DMS 273 treated with DMSO at 0.1 percent for 48 hours (cell line): ENCODE measurements around the gene CARS1.
"Not testable (repeated sequence)": the region's sequence is repeated elsewhere in the genome, so short reads cannot be mapped to it uniquely, and the experiment has no call there.

Source experiments
- DNase-seq: peaks from one replicate; lab custom pipeline; 2025; lab: John Stamatoyannopoulos, UW

The CARS1 gene

DNA sequence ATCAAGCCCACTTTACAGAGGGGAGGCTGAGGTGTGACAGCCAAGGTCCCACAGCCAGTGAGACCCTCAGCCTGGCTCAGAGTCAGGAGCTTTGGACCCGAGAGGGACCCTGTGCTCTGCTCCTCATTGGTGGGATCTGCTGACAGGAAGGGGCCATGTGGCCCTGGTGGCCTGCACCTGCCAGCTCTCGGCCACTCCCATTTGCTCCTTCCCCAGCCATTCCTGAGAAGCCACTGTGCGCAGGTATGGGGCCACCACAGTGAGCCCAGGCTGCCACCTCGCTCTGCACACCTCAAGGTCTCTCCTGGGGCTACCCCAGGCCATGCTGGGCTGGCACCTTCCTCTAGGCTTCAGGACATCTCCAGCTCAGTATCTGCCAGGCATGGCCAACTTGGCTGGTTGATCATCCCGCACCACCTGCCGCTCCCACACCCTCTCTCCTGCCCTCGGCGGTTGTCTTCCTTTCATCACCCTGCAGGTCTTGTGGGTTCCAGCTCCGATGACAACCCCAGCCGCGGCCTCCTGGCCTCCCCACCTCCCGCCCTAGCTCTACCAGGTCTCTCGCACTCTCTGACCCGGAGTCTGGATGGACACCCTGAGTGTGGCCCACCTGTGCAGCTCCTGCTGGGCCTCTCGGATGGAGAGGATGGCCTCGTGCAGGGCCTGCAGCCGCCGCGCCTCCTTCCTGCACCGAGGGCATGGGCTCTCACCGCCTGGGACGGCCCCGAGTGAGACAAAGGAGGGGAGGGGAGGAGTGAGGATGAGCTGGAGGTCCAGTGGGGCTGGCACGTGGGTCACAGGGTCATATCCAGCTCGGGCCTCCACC, 32.2 kb upstream of the CARS1 start:
- no peak for DNase-seq

DNA sequence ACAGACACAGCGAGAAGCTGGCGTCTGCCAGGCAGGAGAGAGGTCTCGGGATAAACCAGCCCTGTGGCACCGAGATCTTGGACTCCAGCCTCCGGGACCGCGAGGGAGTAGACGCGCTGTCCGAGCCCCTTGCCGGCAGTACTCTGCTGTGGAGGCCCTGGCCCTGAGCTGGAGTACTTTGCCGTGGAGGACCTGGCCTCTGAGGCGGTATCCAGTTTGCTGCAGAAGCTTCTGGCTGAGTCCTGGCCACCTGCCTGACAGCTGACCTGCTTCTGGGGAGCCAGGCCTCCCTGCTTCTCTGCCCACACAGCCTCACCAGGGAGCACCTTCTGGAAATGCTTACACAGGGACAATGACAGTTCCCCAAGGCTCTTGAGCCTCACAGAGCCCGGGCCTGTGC, 31.6 kb upstream of the CARS1 start:
- DNase-seq: no peak

DNA sequence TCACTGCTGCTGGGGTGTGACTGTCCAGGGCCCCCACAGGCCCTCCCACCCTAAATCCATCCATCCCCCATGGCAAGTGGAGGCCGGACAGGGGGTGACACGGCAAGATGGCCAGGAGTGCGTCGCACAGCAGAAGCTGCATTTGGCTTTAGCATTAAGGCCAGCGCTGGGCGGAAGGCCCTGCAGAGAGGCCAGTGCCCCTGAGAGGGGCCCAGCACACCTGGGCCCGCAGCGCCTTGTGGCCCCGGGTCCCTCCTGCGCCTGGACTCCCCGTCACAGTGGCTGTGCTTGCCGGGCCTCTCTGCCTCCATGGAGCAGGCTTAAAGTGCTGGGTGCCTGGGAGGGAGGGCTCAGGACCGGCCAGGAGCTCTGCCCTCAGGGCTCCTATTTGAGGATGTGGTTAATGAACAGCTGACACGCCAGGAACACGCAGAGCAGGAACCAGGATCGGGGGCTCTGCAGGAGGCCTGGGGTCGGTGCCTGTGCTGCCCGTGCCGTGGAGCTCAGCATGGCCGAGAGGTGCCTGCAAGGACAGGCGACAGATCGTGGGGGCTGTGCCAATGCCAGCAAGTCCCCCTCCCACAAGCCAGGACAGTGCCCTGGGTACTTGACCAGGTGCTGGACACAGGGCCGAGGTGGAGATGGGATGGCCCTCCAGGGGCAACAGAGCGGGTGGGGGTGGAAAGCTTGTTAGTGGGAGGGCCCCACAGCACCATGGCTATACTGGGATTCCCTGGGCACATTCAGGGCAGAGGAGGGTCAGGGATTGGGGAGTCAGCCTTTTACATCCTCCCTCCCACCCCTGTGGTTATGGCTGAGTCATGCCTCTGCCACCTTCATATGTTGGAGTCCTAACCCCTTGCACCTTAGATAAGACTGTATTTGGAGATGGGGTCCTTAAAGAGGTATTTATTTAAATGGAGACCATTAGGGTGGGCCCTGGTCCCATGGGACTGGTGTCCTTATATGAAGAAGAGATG, 30.9 kb upstream of the CARS1 start:
- DNase-seq: no peak

DNA sequence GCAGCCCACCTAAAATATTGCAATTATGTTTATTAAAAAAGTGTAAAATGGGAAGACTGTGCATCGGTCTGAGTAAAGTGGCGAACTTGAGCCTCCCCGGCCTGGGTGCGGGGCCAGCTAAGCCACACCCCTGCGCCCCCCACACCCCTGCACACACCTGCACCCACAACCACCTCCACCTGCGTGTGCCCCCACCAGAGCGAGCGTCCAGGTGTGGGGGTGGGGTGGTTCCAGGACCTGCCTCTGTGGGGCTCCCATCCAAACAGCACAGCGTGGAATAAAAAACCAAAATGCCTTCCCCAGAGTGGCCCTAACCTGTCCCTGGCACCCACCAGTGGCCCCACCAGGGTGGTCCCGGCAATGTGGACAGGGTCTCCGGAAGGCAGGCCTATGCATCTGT, 30.1 kb upstream of the CARS1 start:
- no peak for DNase-seq

DNA sequence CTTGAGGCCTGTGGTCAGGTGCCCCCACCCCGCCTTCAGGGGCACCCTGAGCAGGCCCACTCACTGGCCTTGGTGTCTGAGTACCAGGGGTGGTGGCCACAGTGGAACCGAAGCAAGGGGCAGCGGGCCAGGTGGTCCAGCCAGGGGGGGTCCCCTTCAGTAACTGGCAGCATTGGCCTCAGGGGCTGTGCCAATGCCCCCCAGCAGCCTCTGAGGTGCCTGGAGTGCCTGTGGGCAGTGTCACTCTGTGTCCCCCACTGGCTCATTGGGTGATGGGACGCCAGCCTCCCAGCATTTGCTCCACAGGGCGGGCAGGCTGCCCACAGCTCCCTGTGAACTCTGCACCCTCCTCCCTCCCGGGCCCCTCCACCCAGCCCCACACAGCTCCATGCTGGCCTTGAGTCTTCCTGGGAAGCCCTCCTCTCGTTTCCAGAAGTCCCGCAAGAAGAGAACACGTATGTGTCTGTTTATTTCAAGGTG, 29.5 kb upstream of the CARS1 start:
- DNase-seq: no peak

DNA sequence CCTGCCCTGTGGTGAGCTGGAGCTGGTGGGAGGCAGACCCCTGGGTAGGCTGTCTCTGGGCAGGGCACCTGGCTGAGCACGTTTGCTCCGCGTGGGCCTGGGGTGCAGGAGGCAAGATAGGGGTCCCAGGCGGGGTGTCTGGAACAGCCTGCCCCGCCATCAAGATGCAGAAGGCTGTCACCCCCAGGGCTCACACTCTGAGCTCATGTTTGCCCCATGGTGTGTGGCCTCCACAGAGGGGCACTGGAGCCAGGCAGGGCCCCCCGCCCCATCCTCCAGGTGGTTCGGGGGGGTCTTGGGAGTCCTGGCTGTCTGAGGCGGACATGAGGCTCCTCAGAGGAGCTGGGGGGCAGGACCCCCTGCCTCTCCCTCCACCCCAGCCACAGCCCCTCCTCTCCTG, 28.9 kb upstream of the CARS1 start:
- no peak for DNase-seq

DNA sequence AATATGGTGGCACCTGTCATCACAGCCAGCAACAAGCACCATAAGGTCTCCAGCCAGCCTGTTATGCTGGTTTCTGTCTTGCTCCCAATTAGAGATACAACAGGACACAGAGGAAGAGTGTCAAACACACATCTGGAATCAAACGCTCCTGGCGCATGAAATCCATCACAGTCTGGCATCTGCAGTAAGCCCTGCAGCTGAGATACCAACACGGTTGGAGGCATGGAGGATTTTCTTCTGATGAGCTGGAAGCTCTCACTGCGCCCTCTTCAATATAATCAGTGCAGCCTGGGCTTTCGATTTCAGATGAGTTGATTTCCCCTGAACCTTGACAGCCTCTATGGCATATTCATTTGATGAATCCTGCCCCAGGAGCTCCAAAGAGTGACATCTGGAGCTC, 27.8 kb upstream of the CARS1 start:
- DNase-seq: no peak

DNA sequence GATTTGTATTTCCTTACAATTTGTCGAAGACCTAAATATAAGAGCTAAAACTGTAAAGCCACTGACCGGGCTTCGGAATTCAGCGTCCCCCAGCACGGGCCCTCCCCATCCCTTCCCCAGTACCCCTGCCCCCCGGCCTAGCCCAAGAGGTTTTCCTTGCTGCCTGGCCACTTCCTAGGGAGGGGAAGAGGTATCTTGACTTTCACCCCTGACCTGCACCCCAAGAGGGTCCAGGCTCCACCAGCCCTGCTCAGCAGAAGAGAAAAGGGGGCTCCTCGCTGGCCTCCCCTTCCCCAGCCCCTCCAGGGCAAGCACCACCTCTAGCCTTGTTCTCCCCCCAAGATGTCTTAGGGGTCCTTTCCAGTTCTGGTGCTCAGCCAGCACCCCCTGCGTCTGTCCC, 26.1 kb upstream of the CARS1 start:
- no peak for DNase-seq

DNA sequence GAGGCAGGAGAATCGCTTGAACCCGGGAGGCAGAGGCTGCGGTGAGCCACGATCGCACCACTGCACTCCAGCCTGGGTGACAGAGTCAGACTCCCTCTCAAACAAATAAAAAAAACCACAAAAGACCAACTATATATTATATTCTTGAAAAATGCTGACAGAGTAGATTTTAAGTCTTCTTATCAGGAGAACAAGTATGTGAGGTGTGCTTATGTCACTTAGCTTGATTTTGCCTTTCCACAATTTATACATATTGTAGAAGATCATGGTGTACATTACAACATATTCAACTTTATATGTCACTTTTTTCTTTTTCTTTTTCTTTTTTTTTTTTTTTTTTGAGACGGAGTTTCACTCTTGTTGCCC, 24.1 kb upstream of the CARS1 start:
- no peak for DNase-seq

DNA sequence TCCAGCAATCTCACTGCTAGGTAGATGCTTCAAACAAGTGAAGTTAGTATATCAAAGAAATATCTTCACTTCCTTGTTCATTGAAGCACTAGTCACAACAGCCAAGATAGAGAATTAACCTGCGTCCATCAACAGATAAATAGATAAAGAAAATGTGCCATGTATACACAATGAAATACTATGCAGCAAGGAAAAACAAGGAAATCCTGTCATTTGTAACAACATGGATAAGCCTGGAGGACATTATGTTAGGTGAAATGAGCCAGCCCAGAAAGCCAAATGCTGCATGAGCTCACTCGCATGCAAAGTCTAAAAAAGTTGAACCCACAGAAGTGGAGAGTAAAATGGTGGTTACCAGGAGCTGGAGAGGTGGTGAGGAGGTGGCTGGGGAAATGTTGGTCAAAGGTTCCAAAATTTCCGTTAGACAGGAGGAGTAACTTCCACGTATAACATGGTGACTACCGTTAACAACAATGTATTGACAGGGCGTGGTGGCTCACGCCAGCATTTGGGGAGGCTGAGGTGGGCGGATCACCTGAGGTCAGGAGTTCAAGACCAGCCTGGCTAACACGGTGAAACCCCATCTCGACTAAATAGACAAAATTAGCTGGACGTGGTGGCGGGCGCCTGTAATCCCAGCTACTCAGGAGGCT, 23.6 kb upstream of the CARS1 start:
- no peak for DNase-seq

DNA sequence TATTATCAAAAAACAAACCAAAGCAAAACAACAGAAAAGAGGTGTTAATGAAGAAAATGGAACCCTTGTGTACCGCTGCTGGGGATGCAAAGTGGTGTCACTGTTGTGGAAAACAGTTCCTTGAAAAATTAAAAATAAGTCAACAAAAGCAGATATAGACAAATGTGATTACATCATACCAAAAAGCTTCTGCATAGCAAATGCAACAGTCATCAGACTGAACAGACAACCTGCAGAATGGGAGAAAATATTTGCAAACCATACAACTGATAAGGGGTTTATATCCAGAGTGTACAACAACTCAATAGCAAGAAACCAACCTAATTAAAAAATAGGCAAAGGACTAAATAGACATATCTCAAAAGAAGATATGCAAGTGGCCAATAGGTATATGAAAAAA, 22.9 kb upstream of the CARS1 start:
- DNase-seq: no peak

DNA sequence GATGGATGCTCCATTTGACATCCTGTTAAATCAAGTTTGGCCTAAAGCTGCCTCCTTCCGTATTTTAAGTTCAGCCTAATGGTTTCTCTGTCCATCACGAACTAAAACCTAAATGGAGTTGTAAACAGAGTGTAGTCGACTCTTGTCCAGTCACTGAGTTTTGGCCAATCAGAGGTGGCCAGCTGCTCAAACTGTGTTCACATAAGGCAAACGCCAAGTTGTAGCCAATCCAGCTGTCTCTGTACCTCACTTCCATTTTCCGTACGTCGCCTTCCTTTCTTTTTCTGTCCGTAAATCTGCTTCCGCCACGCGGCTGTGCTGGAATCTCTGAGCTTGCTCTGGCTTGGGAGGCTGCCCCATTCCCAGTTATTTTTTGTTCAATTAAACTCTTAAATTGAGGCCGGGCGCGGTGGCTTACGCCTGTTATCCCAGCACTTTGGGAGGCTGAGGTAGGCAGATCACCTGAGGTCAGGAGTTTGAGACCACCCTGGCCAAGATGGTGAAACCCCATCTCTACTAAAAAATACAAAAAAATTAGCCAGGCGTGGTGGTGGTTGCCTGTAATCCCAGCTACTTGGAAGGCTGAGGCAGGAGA, 20.7 kb upstream of the CARS1 start:
- DNase-seq: no peak

DNA sequence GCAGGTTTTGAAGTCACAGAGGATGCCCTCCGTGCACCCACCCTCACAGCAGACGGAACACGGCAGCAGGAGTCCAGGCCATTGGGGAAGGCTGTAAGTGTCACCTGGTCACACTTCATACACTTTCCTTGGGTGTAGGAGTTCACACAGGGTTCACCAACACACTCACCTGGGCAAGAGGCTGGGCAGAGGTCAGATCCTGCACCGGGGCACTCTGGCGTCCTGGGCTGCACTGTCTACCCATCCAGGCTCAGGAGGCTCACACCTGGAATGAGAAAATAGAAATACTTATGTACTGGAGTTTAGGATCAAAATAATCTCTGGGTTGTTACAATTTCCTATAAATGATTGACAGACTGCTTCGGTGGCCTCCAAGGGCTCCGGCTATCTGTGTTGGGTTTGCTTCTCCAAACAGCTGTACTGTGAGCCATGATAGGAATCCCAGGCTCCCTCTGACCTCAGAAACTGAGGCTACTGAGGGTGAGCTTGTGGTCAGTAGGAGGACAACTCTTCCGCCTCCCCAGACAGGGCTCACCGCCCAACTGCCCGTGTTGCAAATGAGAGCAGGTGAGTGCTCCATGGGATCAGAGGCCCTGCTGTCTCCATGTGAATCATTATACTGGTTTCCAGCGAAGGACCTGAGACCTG, 20.1 kb upstream of the CARS1 start:
- DNase-seq: no peak

DNA sequence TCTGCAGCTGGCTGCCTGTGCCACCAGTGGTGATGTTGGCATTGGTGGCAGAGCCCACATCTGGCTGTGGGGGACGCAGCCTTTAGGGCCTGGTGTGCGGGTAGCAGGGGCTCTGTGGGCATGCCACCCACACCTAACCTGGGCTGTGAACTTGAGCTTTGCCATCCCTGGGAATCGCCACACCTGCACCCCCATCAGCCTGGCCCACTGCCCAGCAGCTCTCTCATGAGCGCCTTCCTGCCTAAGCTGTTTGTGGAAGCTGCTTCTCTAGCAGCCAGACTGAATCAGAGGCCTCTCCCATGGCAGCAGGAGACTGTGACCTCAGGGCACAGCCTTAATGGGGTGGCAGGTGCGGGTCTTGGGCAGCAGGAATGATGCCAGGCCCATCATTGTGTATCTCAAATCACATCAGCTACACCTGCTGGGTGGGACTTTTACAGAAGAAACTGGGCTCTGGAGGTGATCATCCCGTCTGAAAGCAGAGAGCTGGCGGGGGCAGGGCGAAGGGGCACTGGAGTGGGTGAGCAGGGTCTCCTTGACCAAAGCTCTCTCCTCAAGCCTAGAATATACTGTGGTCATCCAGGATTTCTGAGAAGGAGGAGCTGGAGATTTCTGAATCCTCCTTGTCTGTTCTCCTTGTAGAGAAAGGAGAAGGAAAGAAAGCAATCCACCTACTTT, 17.8 kb upstream of the CARS1 start:
- no peak for DNase-seq

DNA sequence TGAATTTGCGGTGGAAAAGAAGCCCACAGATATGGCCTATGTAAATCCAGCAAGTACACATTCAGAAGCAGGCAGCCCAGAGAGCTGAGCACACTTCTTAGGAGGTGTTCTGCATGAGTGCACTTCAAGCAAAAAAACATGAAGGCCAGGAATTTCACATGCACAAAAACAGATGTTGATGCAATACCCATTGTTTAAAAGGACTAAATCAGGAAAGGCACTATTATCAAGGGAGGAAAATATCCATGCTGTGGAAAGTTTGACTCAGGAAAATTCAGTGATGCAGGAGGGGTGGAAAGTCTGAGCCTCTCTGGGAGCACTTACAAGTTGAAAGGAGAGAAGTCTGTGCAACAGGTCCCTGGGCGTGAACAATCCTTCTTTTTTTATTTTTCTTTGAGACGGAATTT, 15.8 kb upstream of the CARS1 start:
- DNase-seq: no peak

DNA sequence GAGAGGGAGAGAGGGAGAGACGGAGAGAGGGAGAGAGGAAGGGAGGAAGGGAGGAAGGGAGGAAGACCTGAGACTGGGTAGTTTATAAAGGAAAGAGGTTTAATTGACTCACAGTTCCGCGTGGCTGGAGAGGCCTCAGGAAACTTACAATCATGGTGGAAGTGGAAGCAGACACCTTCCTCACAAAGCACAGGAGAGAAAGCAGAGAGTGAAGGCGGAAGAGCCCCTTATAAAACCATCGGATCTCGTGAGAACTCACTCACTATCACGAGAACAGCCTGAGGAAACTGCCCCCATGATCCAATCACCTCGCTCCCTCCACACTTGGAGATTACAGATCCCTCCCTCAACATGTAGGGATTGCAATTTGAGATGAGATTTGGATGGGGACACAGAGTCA, 12.2 kb upstream of the CARS1 start:
- DNase-seq: no peak

DNA sequence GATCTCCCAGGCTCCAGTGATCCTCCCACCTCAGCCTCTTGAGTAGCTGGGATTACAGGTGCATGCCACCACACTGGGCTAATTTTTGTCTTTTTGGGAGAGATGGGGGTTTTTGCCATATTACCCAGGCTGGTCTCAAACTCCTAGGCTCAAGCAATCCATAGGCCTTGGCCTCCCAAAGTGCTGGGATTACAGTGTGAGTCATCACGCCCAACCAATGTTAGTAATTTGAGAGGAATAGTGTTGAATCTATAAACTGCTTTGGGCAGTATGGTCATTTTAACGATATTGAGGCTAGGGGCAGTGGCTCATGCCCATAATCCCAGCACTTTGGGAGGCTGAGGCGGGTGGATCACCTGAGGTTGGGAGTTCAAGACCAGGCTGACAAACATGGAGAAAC, 9.1 kb upstream of the CARS1 start:
- not testable (repeated sequence) for DNase-seq

DNA sequence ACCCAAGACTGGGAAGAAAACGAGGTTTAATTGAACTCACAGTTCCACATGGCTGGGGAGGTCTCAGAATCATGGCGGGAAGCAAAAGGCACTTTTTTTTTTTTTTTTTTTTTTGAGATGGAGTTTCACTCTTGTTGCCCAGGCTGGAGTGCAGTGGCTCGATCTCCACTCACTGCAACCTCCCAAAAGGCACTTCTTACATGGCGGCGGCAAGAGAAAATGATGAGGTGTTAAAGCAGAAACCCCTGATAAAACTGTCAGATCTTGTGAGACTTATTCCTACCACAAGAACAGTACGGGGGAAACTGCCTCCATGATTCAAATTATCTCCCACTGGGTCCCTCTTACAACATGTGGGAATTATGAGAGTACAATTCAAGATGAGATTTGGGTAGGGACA, 7.5 kb upstream of the CARS1 start:
- DNase-seq: not testable (repeated sequence)

DNA sequence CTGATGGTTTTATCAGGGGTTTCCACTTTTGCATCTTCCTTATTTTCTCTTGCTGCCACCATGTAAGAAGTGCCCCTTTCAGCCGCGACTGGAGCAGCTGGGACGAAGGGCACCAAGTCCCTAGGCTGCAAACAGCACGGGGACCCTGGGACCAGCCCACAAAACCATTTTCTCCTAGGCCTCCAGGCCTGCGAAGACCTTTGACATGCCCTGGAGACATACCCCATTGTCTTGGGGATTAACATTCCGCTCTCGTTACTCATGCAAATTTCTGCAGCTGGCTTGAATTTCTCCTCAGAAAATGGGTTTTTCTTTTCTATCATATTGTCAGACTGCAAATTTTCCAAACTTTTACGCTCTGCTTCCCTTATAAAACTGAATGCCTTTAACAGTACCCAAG, 6.7 kb upstream of the CARS1 start:
- DNase-seq: not testable (repeated sequence)

DNA sequence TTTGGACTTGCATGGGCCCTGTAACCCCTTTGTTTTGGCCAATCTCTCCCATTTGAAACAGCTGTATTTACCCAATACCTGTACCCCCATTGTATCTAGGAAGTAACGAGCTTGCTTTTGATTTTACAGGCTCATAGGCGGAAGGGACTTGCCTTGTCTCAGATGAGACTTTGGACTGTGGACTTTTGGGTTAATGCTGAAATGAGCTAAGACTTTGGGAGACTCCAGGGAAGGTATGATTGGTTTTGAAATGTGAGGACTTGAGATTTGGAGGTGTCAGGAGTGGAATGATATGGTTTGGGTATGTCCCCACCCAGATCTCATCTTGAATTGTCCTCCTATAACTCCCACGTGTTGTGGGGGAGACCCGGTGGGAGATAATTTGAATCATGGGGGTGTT, 6.2 kb upstream of the CARS1 start:
- DNase-seq: not testable (repeated sequence)

DNA sequence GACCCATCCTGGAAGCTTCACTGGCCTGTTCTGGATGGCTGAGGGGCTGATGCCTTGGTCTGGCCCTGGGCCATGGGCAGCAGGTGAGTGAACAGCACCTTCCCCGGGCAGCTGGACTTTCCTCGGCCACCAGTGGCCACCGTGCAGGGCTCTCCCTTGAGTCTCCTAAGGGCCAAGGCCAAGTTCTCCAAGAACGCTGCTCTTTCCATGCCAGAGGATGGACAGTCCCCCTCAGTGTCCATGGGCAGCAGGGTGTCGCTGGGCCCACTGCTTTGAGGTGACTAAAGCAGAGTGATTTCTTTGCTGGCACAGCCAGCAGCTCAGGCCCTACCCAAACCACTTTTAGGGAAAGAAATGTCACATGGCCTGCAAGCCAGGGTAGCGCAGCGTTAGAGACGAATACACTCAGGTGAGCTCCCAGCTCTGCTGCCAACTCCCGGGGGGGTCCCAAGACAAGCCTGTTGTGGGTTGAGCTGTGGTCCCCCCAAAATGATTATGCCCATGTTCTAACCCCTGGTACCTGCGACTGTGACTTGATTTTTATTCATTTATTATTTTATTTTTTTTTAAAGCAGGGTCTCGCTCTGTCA, 3.3 kb upstream of the CARS1 start:
- no peak for DNase-seq
